H1 (cell line): ENCODE data around the gene DYNLL1. TPM values are rescaled to one million over a fixed set of nuclear protein-coding genes. Genes with fewer than 3 reads are reported as not detected.

Experiments
- CTCF ChIA-PET: fragments of 300-600 bp; sonication (Branson Sonifier 250); formaldehyde crosslinking; loops from one replicate; lab custom pipeline; 2021; ENCODE audit not compliant: partially characterized antibody; lab: Charles Lee
- POLR2A ChIA-PET: fragments of 300-600 bp; sonication (Branson Sonifier 250); formaldehyde crosslinking; loops from one replicate; lab custom pipeline; 2021; ENCODE audit warnings: inconsistent platforms; ENCODE audit not compliant: partially characterized antibody; lab: Charles Lee
- DNase-seq, 2 experiments: peaks; one replicate each; pipeline versions ENCODE4 v3.0.0 to v3.0.0-alpha.2; 2010 to 2022; ENCODE audit warnings: low spot score in 2 of 2, low read depth in 1 of 2, mixed read lengths in 1 of 2
- FAIRE-seq: peaks from 2 replicates; lab custom pipeline; 2011; peaks lifted over from hg19 to GRCh38; lab: Jason Lieb, UNC
- H2AFZ ChIP-seq: 2 replicates; pipeline ENCODE4 v1.8.1; 2012; ENCODE audit warnings: low read length, inconsistent platforms
- H2AK5ac ChIP-seq: 2 replicates; pipeline ENCODE4 v1.6.1; 2013; ENCODE audit warnings: low read depth, low read length
- H2BK120ac ChIP-seq: replicated peaks from 2 replicates; pipeline ENCODE3; 2013; ENCODE audit warnings: low read depth, low read length, inconsistent platforms
- H2BK12ac ChIP-seq: 2 replicates; pipeline ENCODE4 v1.6.1; 2013; ENCODE audit warnings: low read depth, low read length
- H2BK15ac ChIP-seq: 2 replicates; pipeline ENCODE4 v1.6.1; 2013; ENCODE audit warnings: low read length
- H2BK20ac ChIP-seq: 2 replicates; pipeline ENCODE4 v1.6.1; 2013; ENCODE audit warnings: low read length
- H2BK5ac ChIP-seq: 2 replicates; pipeline ENCODE4 v1.6.1; 2013; ENCODE audit warnings: low read depth, low read length
- H3K14ac ChIP-seq: 2 replicates; pipeline ENCODE4 v1.6.1; 2013; ENCODE audit warnings: inconsistent platforms; ENCODE audit not compliant: insufficient read length
- H3K18ac ChIP-seq: 2 replicates; pipeline ENCODE4 v1.6.1; 2013; ENCODE audit warnings: low read length; ENCODE audit errors: extremely low read depth
- H3K23ac ChIP-seq: 2 replicates; pipeline ENCODE4 v1.6.1; 2013; ENCODE audit warnings: inconsistent platforms; ENCODE audit not compliant: insufficient read length
- H3K23me2 ChIP-seq: 2 replicates; pipeline ENCODE4 v1.6.1; 2013; ENCODE audit warnings: low read depth, low read length
- H3K27ac ChIP-seq: 2 replicates; pipeline ENCODE4 v1.6.1; 2011; ENCODE audit warnings: low read depth, low read length, inconsistent platforms
- H3K27me3 ChIP-seq, 4 experiments: replicated peaks in 1 of 4; 1 replicate in 1 of 4; 2 replicates in 3 of 4; pipeline versions ENCODE4 v1.6.1 to v1.8.1; 2011 to 2013; ENCODE audit warnings: low read length in 3 of 4, mild to moderate bottlenecking in 3 of 4, inconsistent platforms in 2 of 4, mixed read lengths in 2 of 4, moderate library complexity in 1 of 4; ENCODE audit not compliant: control insufficient read depth in 3 of 4, insufficient read depth in 3 of 4; ENCODE audit errors: extremely low read depth in 1 of 4
- H3K36me3 ChIP-seq, 4 experiments: 2 replicates each; pipeline versions ENCODE4 v1.6.1 to v1.8.1; 2011 to 2013; ENCODE audit warnings: mild to moderate bottlenecking in 4 of 4, low read length in 3 of 4, moderate library complexity in 2 of 4, control low read depth in 1 of 4, inconsistent platforms in 1 of 4; ENCODE audit not compliant: insufficient read depth in 4 of 4, control insufficient read depth in 2 of 4
- H3K4ac ChIP-seq: replicated peaks from 2 replicates; pipeline ENCODE3; 2013; ENCODE audit warnings: low read length, low read depth, mixed read lengths, inconsistent platforms; ENCODE audit not compliant: insufficient read length
- H3K4me1 ChIP-seq, 4 experiments: replicated peaks in 1 of 4; 1 replicate in 1 of 4; 2 replicates in 3 of 4; pipeline versions ENCODE4 v1.6.1 to v1.8.1; 2011 to 2013; ENCODE audit warnings: low read length in 3 of 4, inconsistent platforms in 2 of 4, mixed read lengths in 1 of 4; ENCODE audit not compliant: insufficient read depth in 4 of 4, control insufficient read depth in 3 of 4
- H3K4me2 ChIP-seq, 2 experiments: 2 replicates each; pipeline versions ENCODE4 v1.6.1 to v1.8.1; 2011 to 2013; ENCODE audit warnings: low read depth in 2 of 2, low read length in 2 of 2, control low read depth in 1 of 2, inconsistent platforms in 1 of 2, mild to moderate bottlenecking in 1 of 2; ENCODE audit not compliant: insufficient read depth in 1 of 2
- H3K4me3 ChIP-seq, 4 experiments: fragments of 200-600, 300-600 bp in 1 of 4; sonication (generic), shearing (Covaris generic), sonication (Bioruptor Twin) in 1 of 4; 2 replicates each; pipeline versions ENCODE4 v1.5.1 to v1.8.1; 2011 to 2016; ENCODE audit warnings: low read length in 4 of 4, low read depth in 3 of 4, control low read depth in 2 of 4, inconsistent platforms in 2 of 4, mild to moderate bottlenecking in 2 of 4, mixed read lengths in 1 of 4, moderate library complexity in 1 of 4; ENCODE audit not compliant: insufficient read depth in 2 of 4; ENCODE audit errors: extremely low read depth in 1 of 4
- H3K56ac ChIP-seq: replicated peaks from 2 replicates; pipeline ENCODE3; 2013; ENCODE audit warnings: low read depth, mild to moderate bottlenecking, mixed read lengths, low read length, inconsistent platforms; ENCODE audit not compliant: insufficient read length
- H3K79me1 ChIP-seq: 2 replicates; pipeline ENCODE4 v1.6.1; 2013; ENCODE audit warnings: low read depth, low read length, control low read depth
- H3K79me2 ChIP-seq, 2 experiments: 2 replicates each; pipeline versions ENCODE4 v1.6.1 to v1.8.1; 2012 to 2013; ENCODE audit warnings: low read length in 2 of 2, mild to moderate bottlenecking in 2 of 2, inconsistent platforms in 1 of 2; ENCODE audit not compliant: insufficient read depth in 2 of 2, control insufficient read depth in 1 of 2
- H3K9ac ChIP-seq, 4 experiments: replicated peaks in 1 of 4; 1 replicate in 1 of 4; 2 replicates in 3 of 4; pipeline versions ENCODE4 v1.6.1 to v1.8.1; 2011 to 2013; ENCODE audit warnings: low read depth in 3 of 4, low read length in 3 of 4, control low read depth in 2 of 4, mild to moderate bottlenecking in 2 of 4, moderate library complexity in 2 of 4, inconsistent platforms in 1 of 4; ENCODE audit errors: extremely low read depth in 1 of 4
- H3K9me3 ChIP-seq, 2 experiments: 2 replicates each; pipeline versions ENCODE4 v1.6.1 to v1.8.1; 2012 to 2013; ENCODE audit warnings: mild to moderate bottlenecking in 2 of 2, moderate library complexity in 2 of 2, control low read depth in 1 of 2, inconsistent platforms in 1 of 2, low read depth in 1 of 2, low read length in 1 of 2, mixed read lengths in 1 of 2; ENCODE audit not compliant: insufficient read depth in 2 of 2
- H4K20me1 ChIP-seq, 2 experiments: replicated peaks in 1 of 2; 2 replicates each; pipeline versions ENCODE3 to v1.8.1; 2011 to 2013; ENCODE audit warnings: inconsistent platforms in 2 of 2, low read length in 2 of 2, mild to moderate bottlenecking in 1 of 2; ENCODE audit not compliant: insufficient read depth in 2 of 2, control insufficient read depth in 1 of 2
- H4K5ac ChIP-seq: 2 replicates; pipeline ENCODE4 v1.6.1; 2013; ENCODE audit warnings: low read length, low read depth, mixed read lengths, inconsistent platforms; ENCODE audit not compliant: insufficient read length
- H4K8ac ChIP-seq: 2 replicates; pipeline ENCODE4 v1.8.0; 2013; ENCODE audit warnings: mild to moderate bottlenecking, moderate library complexity, low read length, inconsistent platforms; ENCODE audit not compliant: insufficient read depth; ENCODE audit errors: extremely low read depth
- H4K91ac ChIP-seq: replicated peaks from 2 replicates; pipeline ENCODE3; 2013; ENCODE audit warnings: low read length, mixed read lengths, inconsistent platforms; ENCODE audit not compliant: insufficient read length
- SP4 ChIP-seq: IDR thresholded peaks from 2 replicates; pipeline ENCODE4 v1.6.1; 2012; ENCODE audit warnings: low read length, inconsistent platforms
- WGBS, 2 experiments: shearing (Covaris generic) in 1 of 2; methylation state at CpG; one replicate each; pipeline versions ENCODE4 v1.1.6 to v1.1.7; 2013 to 2015; ENCODE audit warnings: low lambda C conversion rate in 2 of 2, mixed read lengths in 2 of 2, inconsistent platforms in 1 of 2, low coverage in 1 of 2, missing lambda C conversion rate in 1 of 2; ENCODE audit not compliant: insufficient replicate concordance in 2 of 2, insufficient coverage in 1 of 2, insufficient read length in 1 of 2; ENCODE audit errors: extremely low coverage in 1 of 2, missing lambda C conversion rate in 1 of 2; 5-methylcytosine and 5-hydroxymethylcytosine counted together
- polyA plus RNA-seq, 7 experiments: library from polyadenylated mRNA; depleted of rRNA in 3 of 7; stranded (reverse) in 5 of 7; unstranded in 2 of 7; fragments of >200 nt in 5 of 7; fragments of 200-250 nt in 2 of 7; gene quantifications; 1 replicate in 5 of 7; 2 replicates in 1 of 7; 4 replicates in 1 of 7; pipeline versions ENCODE4 v1.2.1 to v1.2.3, GENCODE V29; 2011 to 2013; ENCODE audit warnings: missing spikeins in 2 of 7, mixed read lengths in 2 of 7
- total RNA-seq: library from RNA; stranded (reverse); fragmentation: NEBNext Ultra II Directional; extraction: Animal tissue kit (Norgen Biotek cat#: 25700); gene quantifications from 2 replicates; pipeline ENCODE4 v1.2.1, GENCODE V29; 2021
- TF ChIP-seq, protein P1 (sequence below): IDR thresholded peaks from 2 replicates; pipeline ENCODE4 v1.6.1; 2012; ENCODE audit warnings: low read length, inconsistent platforms

Gene DYNLL1
- total and polyA plus RNA-seq, 2 of the 8 experiments (the other 6 are each of a cell fraction or from before 2014, with no cell fraction given): 423 to 488 TPM

DNA sequence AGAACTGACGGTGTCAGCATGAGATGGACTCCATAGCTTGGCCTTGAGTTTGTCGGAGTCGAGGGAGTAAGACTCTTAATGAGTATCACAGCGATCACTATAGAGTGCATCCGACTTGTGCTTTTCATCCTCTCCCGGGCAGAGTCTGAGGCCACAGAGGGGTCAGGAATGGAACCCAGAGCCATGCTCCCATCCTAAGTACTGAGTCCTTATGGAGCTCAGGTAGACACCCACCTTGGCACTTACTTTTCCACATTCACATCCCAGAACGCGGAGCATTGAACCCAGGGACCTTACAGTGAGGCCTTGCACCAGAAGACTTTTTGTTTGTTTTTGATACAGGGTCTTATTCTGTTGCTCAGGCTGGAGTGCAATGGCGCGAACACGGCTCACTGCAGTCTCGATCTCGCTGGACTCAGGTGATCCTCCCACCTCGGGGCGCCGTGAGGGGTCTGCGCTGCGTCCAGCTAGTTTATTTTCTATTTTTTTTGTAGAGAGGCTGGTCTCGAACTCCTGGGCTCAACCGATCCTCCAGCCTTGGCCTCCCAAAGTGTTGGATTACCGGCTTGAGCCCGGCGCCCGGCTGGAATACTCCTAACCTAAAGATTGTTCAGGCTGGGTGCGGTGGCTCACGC is 25.6 kb upstream of the DYNLL1 start:
- POLR2A ChIA-PET: interaction anchor here (0.7 to 18.7 kb wide), 11 partner anchors 8 to 178 kb away, joined by 3 to 365 read pairs (median 7); partner anchors contain the start of genes COQ5, DYNLL1, GATC and PLA2G1B
- H2BK20ac ChIP-seq: no peak overlapping the region
- H2BK120ac ChIP-seq: no peak overlapping the region
- peaks cover 3 to 11% (median 6%) of the 10 kb centered on the region in 4 experiments; a peak in 5 of 8 replicates for H3K36me3 ChIP-seq
- H3K27me3 ChIP-seq: no peaks in the 10 kb centered on the region
- peaks cover 10 to 11% of the 10 kb centered on the region in 2 experiments for H4K20me1 ChIP-seq
- H3K9me3 ChIP-seq: no peaks in the 10 kb centered on the region
- H3K79me1 ChIP-seq: no peaks in the 10 kb centered on the region
- peak overlapping the region; percentile 76 to 97 (median 78) for H3K4me3 ChIP-seq
- 68% methylated on average over 26 of the region's 26 CpGs; no CpG with 5 or more reads in 1 of the 2 experiments for WGBS, 2 experiments
- H2AK5ac ChIP-seq: no peak overlapping the region
- H3K4me1 ChIP-seq: peaks cover 0 to 5% (median 0%) of the 10 kb centered on the region in 4 experiments; a peak in 2 of 7 replicates
- TF ChIP-seq, protein P1, sequence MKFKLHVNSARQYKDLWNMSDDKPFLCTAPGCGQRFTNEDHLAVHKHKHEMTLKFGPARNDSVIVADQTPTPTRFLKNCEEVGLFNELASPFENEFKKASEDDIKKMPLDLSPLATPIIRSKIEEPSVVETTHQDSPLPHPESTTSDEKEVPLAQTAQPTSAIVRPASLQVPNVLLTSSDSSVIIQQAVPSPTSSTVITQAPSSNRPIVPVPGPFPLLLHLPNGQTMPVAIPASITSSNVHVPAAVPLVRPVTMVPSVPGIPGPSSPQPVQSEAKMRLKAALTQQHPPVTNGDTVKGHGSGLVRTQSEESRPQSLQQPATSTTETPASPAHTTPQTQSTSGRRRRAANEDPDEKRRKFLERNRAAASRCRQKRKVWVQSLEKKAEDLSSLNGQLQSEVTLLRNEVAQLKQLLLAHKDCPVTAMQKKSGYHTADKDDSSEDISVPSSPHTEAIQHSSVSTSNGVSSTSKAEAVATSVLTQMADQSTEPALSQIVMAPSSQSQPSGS: 0 out of 2 replicates have a peak, but pooled peaks have one; percentile 41
- TF ChIP-seq SP4: no peak
- DNase-seq: no peak
- no peak overlapping the region for H3K27ac ChIP-seq
- peak overlapping the region; percentile 61; the same call in 1 of the 2 replicates for H2BK12ac ChIP-seq
- H2BK15ac ChIP-seq: peak overlapping the region; percentile 94; the same call in 1 of the 2 replicates
- H3K79me2 ChIP-seq: peaks cover 0 to 38% of the 10 kb centered on the region in 2 experiments; a peak in 3 of 4 replicates
- H3K23me2 ChIP-seq: peaks cover 5% of the 10 kb centered on the region
- no peak overlapping the region for H4K8ac ChIP-seq
- H3K23ac ChIP-seq: no peak overlapping the region
- H2BK5ac ChIP-seq: peak overlapping the region; percentile 53; the same call in 1 of the 2 replicates
- CTCF ChIA-PET: interaction anchor here (0.7 to 9.0 kb wide), 13 partner anchors 9 to 113 kb away, joined by 3 to 152 read pairs (median 4); partner anchors contain the start of gene DYNLL1
- H3K9ac ChIP-seq: peak overlapping the region in 3 of 4 experiments; percentile 24 to 96 (median 45); a peak in 5 of 7 replicates
- no peak overlapping the region for H4K5ac ChIP-seq
- FAIRE-seq: no peak
- peak overlapping the region; percentile 91 for H3K18ac ChIP-seq
- no peak overlapping the region for H3K4ac ChIP-seq
- no peak overlapping the region for H4K91ac ChIP-seq
- H3K4me2 ChIP-seq: peak overlapping the region; percentile 76 to 78
- peak overlapping the region; percentile 47; the same call in 1 of the 2 replicates for H2AFZ ChIP-seq
- H3K56ac ChIP-seq: no peak overlapping the region
- no peak overlapping the region for H3K14ac ChIP-seq
